ENCODE results near the gene LY6G5C.
"Not testable (repeated sequence)": the region's sequence is repeated elsewhere in the genome, so short reads cannot be mapped to it uniquely, and the experiment has no call there.

The LY6G5C gene

DNA sequence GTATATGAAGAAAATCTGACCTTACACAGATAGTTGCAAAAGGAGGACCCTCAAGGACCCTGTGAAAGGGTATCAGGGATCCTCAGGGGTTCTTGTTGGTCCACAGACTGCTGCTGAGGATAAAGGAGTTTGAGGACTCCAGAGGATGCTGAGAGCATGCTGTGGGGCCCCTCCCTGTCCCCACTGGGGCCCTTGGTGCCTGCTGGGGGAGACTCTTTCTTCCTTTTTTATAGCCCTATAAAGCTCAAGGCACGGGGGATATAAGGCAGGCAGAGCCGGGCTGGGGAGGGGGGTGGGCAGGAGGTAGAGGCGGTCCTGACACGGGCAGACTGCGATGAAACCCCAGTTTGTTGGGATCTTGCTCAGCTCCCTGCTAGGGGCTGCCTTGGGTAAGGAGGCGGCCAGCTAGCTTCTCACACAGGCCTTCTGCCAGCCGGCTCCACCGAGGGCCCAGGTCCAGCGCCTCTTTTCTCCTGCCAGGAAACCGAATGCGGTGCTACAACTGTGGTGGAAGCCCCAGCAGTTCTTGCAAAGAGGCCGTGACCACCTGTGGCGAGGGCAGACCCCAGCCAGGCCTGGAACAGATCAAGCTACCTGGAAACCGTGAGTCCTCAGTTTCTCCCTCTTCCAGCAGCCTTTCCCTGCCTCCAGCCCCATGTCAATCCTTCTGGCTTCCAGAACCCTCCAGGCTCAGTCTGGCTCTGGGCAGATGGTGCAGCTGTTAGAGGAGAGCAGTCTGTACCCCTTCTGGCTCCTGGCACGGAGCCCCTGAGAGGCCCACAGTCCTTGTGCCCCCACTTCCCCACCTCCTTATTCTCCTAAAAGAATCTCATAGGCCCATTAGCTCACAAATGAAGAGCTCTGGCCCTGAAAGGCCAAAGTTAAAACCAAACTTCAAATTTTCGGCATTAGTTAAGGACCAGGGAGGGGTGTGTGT is 34.4 kb upstream of the LY6G5C start, which contains the start of gene LY6G6D:
LY6G6D (plus strand) TSS at position 327 of the 937 bp plus-strand sequence; CDS start at position 335, 8 bp downstream.
- DNase-seq = peak in 1 of 2 experiments; percentile 60

DNA sequence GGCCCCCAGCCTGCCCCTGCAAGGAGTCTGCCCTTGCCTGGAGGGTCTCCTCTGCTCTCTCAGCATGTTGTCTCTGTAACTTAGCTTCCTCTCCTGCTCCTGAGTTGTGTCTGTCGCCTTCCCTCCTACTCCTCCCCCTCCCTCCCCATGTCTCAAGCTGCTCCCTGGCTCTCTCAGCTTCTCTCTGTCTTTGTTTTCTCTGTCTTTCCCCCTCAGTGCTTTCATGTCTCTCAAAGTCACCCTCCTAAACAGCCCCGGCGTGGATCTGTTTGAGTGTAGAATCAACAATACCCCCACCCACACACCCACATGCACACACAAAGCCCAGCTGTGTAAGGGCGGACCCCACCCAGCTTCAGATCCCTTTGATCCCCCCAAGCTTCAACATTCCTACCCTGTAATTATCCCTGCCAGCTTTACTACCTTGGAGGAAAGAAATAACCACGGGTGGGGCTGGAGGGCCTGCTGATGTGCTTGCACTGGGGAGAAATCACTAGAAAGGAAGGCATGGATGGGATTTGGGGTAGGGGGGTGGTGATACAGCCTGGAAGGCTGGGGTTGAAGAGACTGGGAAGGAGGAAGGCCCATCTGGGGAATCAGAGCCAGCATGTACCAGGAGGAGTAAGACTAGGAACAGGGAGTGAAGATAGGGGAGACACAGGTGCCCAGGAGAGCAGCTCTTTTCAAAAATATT is 33.3 kb upstream of the LY6G5C start:
- no peak for DNase-seq

DNA sequence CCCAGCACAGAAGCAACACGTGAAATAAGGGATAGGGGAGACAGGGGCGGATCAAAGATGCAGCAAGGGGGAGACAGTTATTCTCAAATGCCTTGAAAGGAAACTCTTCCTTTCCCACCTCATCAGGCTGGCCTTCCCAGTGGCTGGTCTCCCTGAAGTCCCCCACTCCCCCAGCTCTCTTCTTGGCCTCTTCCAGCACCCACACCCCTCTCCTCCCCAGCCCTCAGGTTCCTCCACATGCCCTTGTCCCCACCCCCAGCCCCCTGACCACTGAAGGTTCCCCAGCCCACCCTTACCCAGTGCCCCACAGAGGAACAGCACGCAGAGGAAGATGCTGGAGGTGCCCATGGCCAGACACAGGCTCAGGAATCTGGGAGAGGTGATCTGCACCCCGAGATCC is 32.6 kb upstream of the LY6G5C start:
- DNase-seq = no peak

DNA sequence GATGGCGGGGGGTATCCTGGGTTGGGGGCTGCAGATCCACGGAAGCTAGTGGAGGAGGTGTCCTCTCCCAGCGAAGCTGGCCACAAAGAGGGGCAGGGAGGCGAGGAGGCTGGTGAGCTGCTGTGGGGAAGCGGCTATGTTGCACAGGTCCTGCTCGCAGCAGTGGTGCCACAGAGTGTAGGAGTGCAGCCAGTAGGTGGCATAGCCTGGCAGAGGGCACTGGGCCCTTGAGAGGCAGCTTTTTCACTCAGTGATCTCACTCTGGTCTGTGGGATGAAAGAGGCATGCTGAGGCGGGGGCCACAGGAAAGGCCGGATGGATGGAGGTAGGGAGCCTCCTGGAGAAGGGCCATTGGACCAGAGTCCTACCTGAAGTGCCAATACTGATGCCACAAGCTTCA is 31.4 kb upstream of the LY6G5C start:
- DNase-seq = no peak

DNA sequence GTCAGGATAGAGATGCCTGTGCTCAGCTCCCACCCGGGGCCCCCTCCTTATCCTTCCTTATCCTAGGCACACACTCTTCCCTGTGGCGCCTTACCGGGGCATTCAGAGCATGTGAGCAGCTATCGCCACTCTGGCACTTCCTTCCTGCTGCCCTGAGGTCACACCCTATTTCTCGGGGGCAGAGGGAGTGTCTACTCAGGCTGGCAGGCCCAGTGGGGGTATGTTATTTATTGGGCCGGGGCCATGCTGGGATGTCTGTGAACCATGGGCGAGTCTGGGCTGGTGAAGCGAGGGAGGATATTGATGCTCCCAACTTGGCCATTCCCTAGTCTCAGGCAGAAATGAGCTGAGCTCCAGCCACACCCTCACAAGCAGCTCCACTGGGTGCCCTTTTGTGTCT is 30.4 kb upstream of the LY6G5C start:
- no peak for DNase-seq

DNA sequence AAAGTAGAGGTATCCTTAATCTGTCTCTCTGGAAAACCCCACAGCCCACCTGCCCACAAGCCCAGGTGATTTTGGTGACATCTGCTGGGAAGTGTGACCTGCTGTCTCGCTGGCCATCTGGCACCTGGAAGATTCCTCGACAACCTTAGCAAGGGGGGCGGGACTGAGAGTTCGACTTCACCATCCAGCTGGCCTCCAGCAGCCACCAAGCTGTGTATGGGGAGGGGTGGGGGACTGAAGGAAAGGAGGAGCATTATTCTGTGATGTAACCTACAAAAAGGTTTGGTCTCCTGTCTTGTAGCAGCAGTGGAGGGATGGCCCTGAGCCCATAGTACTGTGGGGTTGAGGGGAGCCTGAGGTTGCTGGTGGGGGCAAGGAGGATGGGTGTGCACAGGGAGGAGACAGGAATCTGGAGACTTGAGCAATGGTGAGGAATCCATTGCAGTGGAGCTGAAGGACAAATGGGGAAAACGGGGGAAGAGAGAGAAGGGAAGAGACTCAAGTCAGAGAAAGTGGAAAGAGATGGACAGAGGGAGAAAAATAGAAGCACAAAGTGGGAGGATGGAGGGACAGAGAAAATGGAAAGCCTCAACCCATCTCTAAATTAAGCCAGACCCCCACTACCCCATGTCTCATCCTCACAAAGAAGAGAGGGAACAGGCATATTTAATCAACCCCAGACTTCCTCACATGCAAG is 29.8 kb upstream of the LY6G5C start:
- no peak for DNase-seq

DNA sequence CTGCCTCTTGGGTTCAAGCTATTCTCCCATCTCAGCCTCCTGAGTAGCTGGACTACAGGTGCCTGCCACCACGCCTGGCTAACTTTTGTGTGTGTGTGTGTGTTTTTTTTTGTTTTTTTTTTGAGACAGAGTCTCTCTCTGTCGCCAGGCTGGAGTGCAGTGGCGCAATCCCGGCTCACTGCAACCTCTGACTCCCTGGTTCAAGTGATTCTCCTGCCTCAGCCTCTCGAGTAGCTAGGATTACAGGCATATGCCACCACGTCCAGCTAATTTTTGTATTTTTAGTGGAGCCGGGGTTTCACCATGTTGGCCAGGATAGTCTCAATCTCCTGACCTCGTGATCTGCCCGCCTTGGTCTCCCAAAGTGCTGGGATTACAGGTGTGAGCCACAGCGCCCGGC is 28.3 kb upstream of the LY6G5C start:
- not testable (repeated sequence) for DNase-seq

DNA sequence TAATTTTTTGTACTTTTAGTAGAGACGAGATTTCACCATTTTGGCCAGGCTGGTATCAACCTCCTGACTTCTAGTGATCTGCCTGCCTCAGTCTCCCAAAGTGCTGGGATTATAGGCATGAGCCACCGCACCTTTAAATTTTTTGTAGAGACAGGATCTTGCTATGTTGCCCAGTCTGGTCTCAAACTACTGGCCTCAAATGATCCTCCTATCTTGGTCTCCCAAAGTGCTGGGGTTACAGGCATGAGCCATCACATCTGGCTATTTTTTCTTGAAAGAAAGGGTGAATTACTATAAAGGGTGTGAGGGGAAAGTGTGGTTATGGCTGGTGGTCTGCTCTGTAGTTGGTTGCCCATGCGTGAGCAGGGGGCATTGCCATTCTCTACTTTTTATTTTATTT is 27.4 kb upstream of the LY6G5C start:
- no peak for DNase-seq

DNA sequence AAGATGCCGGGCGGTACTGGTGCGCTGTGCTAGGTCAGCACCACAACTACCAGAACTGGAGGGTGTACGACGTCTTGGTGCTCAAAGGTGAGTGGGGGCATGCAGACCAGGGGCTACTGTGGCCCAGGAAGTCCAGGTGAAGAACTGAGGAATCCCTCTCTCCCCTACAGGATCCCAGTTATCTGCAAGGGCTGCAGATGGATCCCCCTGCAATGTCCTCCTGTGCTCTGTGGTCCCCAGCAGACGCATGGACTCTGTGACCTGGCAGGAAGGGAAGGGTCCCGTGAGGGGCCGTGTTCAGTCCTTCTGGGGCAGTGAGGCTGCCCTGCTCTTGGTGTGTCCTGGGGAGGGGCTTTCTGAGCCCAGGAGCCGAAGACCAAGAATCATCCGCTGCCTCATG is 26.8 kb upstream of the LY6G5C start:
- no peak for DNase-seq

DNA sequence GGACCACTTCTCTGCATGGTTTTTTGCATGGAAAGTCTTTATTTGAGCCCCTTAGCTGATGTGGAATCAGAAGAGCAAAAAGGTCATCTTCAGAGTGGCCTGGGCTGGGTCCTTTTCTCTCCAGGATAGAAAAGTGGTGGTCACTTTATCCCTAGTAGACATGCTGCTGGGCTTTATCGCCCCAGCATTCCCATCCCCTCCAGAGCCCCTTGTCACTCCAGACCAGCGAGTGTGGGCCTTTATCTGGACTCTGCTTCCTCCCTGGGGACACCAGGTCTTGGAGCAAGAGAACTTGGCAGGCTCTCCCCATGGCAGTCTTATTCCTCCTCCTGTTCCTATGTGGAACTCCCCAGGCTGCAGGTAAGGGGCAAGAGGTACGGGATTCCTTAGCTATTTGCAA is 25.7 kb upstream of the LY6G5C start, which contains the start of gene LY6G6F:
LY6G6F (plus strand) TSS at position 268 of the 400 bp plus-strand sequence; CDS start at position 309, 41 bp downstream.
- DNase-seq = no peak

DNA sequence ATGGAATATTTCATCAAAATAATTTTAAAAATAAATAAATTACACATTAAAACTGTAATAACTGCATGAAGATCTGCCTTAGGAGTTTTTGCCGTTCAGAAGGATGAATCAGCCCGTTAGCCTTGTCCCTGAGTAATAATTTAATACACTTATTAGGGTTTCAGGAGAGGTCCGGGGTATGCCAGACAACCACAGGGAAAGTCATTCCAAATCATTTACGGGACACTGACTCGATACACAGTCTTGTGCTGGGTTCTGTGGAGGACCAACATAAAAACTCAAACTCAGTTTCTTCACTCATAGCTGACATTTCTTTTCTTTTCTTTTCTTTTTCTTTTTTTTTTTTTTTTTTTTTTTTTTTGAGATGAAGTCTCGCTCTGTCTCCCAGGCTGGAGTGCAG is 25.1 kb upstream of the LY6G5C start:
- DNase-seq = no peak

DNA sequence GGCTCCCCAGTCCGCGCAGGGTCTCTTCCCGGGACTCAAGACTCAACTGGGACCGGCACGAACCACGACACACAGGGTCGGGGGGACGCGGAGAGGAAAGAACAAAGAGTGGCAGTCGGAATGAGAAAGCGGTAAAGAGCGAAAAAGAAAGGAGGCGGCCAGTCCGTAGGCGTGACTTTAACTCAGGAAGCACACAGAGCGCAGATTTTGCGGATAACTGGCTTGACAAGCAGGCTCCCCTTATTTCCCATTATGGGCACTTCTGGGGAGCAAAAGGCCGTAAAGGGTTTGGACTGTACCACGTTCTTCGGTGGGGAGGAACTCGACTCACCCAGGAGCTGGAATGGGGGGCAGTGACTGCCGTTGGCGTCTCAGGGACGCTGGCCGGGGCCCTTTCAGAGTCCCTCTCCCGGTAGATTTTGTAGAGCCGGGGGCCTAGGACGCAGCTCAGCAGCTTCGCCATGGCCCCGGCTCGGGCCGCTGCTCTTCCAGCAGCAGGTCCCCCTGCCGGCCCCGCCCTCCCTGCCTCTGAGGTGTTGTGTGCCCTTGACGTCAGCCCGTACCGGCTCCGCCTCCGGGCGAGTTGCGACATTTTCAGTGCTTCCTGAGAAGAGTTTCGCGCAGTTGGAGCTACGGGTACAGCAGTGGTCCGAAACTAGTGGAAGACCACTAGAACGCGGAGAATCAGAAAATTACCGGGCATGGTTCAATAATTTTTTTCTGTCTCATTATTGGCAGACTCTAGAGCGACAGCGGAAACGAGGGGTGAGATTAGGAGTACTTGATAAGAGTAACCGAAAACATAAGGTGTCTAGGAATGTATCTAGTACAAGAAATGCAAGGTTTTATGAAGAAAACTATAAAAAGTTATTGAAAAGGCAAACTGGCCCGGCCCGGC is 22.2 kb upstream of the LY6G5C start, which contains the start of gene ABHD16A:
ABHD16A (minus strand) TSS at position 506 of the 898 bp plus-strand sequence; CDS start at position 463, 43 bp downstream.
- peak; percentile 93 to 97 for DNase-seq

DNA sequence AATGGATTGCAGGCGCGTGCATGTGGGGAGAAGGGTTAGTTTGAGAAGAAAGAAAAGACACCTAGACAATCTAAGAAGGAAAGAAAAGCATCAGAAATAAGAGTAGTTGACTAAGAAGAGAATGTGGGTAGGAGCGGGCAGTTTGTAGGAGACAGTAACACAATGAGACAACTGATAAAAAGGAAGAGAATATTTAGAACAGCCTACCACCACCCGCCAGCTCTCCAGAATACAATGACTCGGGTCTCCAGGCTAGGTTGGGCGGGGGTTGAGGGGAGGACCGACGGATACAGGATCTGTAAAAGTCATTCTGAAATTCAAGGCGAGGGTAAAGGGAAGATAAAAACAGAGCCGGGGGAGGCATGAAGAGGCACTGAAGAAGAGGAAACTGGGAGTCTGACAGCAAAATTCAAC is 21.5 kb upstream of the LY6G5C start:
- DNase-seq = no peak

DNA sequence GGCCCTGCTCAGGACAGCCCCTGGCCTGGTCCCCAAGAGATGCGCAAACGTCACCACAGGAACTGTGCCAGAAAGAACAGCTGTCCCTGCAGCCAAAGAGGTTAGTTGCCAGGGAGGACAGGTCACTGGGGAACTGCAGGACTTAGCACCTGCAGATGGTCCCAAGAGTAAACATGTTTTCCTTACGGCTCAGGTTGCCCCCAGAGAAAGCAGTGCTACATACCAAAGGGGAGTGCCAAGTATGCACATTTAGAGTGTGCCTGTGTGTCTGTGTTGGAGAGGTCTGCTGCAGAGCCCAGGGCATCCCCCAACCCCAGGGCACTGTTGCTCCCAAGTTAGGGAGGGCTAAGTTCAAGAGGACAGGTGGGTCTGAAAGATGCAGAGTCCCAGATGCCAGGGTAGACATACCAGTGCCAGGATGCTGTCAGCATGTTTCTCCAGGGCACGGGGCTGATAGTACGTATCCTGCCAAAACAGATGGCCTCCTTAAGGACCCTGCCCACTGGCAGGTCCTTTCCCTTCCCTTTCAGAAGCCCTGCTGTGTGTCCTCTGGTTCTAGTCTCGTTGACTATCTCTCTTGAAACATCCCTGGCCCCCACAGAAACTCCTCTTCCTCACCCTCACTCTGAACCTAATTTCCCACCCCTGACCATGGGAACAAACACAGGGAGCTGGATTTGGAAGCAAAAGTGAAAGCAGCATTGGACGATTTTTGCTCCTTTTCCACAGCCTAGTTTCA is 21.0 kb upstream of the LY6G5C start:
- peak in 1 of 2 experiments; percentile 38 for DNase-seq

DNA sequence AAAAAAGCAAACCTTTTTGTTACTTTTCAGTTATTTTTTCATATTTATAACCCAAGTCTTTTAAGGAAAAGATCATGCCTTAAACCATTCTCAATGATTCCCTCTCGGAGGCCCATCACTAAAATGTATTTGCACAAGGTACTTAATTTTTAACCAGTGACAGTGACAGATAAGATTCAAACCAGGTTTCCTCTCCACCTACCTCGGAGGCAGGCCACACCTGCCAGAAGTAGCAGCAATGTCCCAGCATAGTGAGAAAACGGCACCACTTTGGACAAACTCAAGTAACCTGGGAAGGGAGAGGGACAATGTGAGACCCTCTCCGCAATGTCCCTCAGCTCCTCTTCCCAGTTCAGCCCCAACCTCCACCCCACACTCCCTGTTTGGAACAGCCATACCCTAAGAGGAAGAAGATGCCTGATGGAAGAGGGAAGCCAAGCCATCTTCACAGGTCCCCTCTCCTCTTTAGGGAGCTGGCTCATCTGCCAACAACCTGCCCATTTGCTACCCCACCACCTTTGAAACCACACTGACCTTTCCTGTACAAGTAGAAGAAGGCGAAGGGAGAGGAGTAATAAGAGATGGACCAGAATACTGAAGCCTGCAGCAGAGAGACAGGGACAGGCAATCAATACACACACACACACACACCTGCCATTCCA is 20.0 kb upstream of the LY6G5C start:
- DNase-seq = no peak

DNA sequence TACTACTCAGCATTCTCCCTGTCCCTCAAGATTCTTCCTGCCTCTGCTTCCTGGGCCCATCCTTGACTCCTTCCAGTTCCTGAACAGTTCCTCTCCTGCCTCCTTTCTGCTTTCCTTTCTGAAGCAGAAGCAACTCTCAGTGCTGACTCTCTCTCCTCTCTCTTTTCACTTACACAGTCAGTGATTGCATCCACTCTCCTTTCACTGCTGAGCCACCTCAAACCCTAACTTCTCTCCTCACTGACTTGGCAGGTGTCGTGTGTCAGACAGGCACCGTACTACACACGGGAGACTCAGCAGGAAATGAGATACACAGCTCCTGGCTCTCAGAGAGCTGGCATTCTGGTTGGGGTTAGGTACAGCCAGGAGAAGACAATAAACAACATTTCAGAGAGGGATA is 16.7 kb upstream of the LY6G5C start:
- DNase-seq = no peak

DNA sequence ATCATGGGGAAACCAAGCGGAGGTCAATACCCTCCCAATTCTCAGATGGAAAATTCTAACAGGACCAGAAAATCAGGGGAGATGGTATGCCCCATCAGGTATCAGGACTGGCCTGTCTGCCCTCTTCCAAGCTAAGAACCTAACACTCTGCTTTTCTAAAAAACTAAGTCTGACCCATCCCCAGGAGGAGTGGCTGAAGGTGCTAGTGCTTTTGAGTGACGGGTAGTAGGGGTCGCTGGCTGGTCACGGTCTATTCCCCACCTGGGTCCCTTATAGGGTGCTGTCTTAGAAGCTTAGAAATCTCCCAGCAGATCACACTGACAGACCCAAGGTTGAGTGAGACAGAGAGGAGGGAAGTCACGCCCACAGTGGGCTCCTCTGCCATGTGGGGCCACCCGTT is 12.7 kb upstream of the LY6G5C start:
- DNase-seq = no peak

DNA sequence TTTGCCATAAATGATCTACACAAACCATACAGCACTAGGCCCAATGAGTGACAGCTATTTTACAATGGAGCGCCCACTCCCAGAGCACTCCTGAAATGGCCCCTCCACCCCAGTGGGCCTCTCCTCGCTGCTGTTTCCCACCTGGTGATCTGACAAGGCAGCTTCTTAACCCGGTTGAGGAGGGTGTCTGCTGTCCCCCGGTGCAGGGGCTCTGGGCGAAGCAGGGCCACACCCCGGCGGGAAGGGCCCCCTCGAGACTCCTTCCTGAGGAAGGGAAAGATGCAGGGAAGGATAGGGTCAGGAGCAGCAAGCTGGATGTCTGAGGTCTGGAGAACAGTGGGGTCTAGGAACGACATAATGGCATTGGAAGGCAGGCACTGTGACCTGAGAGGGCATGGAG is 12.0 kb upstream of the LY6G5C start:
- DNase-seq = no peak

DNA sequence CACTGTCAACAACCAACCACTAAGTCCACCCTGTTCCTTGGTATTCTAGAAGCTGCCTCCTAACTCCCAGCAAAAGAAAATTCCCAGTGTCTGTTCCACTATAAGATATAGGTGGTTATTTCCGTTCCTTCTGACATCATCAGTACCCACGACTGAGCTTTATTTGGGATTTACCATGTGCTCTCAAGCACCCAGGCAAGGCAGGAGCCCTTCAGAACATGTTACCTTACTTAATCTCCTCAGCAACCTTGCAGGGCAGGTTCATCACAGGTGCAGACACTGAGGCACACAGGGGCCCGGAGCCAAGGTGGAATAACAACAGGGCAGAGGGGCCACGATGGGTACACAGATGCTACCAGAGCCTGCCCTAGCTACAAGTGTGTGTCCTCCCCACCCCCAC is 11.5 kb upstream of the LY6G5C start:
- no peak for DNase-seq

DNA sequence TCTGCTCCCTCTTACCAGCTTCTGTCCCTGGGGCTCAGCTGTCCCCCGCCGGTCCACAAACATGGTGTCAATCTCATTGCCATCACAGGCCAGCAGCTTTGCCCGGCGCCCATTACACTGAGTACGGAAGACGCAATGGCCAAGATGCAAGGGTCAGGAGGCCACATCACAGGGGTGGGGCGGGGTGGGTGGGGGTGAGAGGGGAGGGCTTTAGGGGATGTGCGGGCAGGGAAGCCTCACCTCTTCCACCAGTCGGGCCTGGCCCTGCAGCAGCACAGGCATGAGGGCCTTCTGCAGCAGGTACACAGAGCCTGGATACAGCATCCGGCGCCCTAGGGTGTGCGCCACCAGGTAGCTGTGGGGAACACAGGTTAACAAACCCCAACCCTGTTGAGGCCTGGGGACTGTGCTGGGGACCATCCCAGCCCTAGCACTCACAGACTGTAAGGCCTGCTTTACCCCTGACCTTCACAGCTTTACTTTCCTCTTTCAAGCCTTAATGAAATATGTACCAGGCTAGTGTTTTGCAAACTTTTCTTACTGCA is 10.8 kb upstream of the LY6G5C start:
- DNase-seq = no peak

DNA sequence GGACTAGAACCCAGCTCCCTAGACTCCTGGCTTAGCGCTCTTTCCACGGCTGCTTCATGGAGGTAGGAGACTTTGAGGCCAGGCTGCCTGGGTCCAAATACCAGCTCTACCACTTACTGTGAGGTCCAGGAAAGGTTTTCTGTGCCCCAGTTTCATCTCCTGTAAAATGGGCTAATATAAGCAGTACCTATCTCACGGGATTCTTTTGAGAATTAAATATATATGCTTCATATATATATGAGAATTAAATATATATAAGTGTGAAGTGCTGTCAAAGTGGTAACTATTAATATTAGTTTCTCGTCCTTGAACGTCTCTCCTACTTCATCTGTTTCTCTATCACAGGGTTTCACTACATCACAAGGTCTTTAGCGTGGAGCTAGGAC is 10.2 kb upstream of the LY6G5C start:
- no peak for DNase-seq

All from NCI-H446 (cell line).